Measurements from ENCODE around the gene RNF126.

GRCh38 chr19:709196-709964, 46.4 kb upstream of the RNF126 start:
- no peak for TF ChIP-seq CTCF (IDR thresholded peaks at IDR 0.05; ENCODE audit: low read length)
- TF ChIP-seq EZH2 (IDR thresholded peaks at IDR 0.05; ENCODE audit: borderline replicate concordance, low read length) = no peak
